K562 (cell line): Measurements from ENCODE around the gene HAUS5. TPM values are rescaled to one million over a fixed set of nuclear protein-coding genes. Genes with fewer than 3 reads are reported as not detected.

Experiments
- ARID3A ChIP-seq: IDR thresholded peaks from 2 replicates; pipeline ENCODE4 v1.6.1; 2012; ENCODE audit warnings: low read depth, low read length, improper control_type of control experiment, borderline replicate concordance
- ATF4 ChIP-seq: fragments of 450-650 bp; formaldehyde crosslinking; IDR thresholded peaks from 2 replicates; pipeline ENCODE4 v1.4.0; 2022; ENCODE audit warnings: mild to moderate bottlenecking, moderate library complexity
- BRF1 ChIP-seq: IDR thresholded peaks from 3 replicates; pipeline ENCODE4 v1.6.1; 2011; ENCODE audit warnings: borderline replicate concordance, mild to moderate bottlenecking; ENCODE audit not compliant: insufficient read length; ENCODE audit errors: extremely low read depth
- CHD1 ChIP-seq: fragments of 200-600 bp; sonication (generic); IDR thresholded peaks from one replicate; pipeline ENCODE4 v1.6.1; 2012; ENCODE audit warnings: mild to moderate bottlenecking, moderate library complexity, low read length, inconsistent platforms
- FOXM1 ChIP-seq, 2 experiments: fragments of 450-650 bp in 1 of 2; sonication (generic) in 1 of 2; formaldehyde crosslinking in 1 of 2; IDR thresholded peaks; 2 replicates each; pipeline versions ENCODE4 v1.6.1 to v1.9.0; 2017 to 2022; ENCODE audit warnings: low read depth in 2 of 2, mild to moderate bottlenecking in 2 of 2, missing genetic modification reagents in 1 of 2, moderate library complexity in 1 of 2
- GTF2A2 ChIP-seq: IDR thresholded peaks from 2 replicates; pipeline ENCODE4 v1.6.1; 2016; ENCODE audit warnings: mild to moderate bottlenecking, missing genetic modification characterization, missing compliant biosample characterization
- HDAC3 ChIP-seq: fragments of 450-650 bp; IDR thresholded peaks from 2 replicates; pipeline ENCODE4 v1.6.1; 2018; ENCODE audit warnings: borderline replicate concordance, mild to moderate bottlenecking, moderate library complexity; ENCODE audit not compliant: partially characterized antibody
- HMG20A ChIP-seq: fragments of 450-650 bp; formaldehyde crosslinking; conservative IDR thresholded peaks from 2 replicates; pipeline ENCODE4 v1.4.0; 2020; ENCODE audit warnings: mild to moderate bottlenecking, mixed read lengths
- IRF2 ChIP-seq: sonication (generic); formaldehyde crosslinking; IDR thresholded peaks from 2 replicates; pipeline ENCODE4 v1.8.1; 2022; ENCODE audit warnings: mild to moderate bottlenecking, missing genetic modification reagents
- JUN ChIP-seq, 2 experiments: sonication (generic) in 1 of 2; formaldehyde crosslinking in 1 of 2; IDR thresholded peaks; 2 replicates each; pipeline versions ENCODE4 v1.6.1 to v1.8.0; 2012 to 2022; ENCODE audit warnings: borderline replicate concordance in 2 of 2, mild to moderate bottlenecking in 2 of 2, improper control_type of control experiment in 1 of 2, low read depth in 1 of 2, low read length in 1 of 2, missing genetic modification reagents in 1 of 2
- KLF1 ChIP-seq: fragments of 450-650 bp; IDR thresholded peaks from 2 replicates; pipeline ENCODE4 v1.6.1; 2016; ENCODE audit warnings: missing genetic modification characterization, missing compliant biosample characterization
- MEF2D ChIP-seq: conservative IDR thresholded peaks from 2 replicates; pipeline ENCODE4 v1.6.1; 2016; ENCODE audit warnings: low read depth, missing genetic modification characterization, missing compliant biosample characterization
- RBBP5 ChIP-seq: fragments of 200-600 bp; sonication (generic); IDR thresholded peaks from 2 replicates; pipeline ENCODE4 v1.6.1; 2012; ENCODE audit warnings: borderline replicate concordance, mild to moderate bottlenecking, low read length, control low read depth, inconsistent platforms; ENCODE audit not compliant: insufficient read depth, poor library complexity, severe bottlenecking
- RERE ChIP-seq: sonication (generic); formaldehyde crosslinking; IDR thresholded peaks from 2 replicates; pipeline ENCODE4 v1.8.0; 2023; ENCODE audit warnings: missing genetic modification reagents, mild to moderate bottlenecking, borderline replicate concordance
- SREBF1 ChIP-seq: fragments of 150-350 bp; IDR thresholded peaks from 2 replicates; pipeline ENCODE4 v1.6.1; 2014; ENCODE audit warnings: antibody characterized with exemption, low read depth, low read length, borderline replicate concordance
- ZNF212 ChIP-seq: fragments of 450-650 bp; formaldehyde crosslinking; IDR thresholded peaks from 2 replicates; pipeline ENCODE4 v1.4.0; 2020; ENCODE audit warnings: mild to moderate bottlenecking
- ZNF644 ChIP-seq: fragments of 200-800 bp; sonication (Bioruptor generic); IDR thresholded peaks from 2 replicates; pipeline ENCODE4 v1.6.1; 2016; ENCODE audit warnings: low read depth, missing genetic modification characterization, missing compliant biosample characterization
- polyA plus RNA-seq, 8 experiments: library from polyadenylated mRNA; depleted of rRNA in 4 of 8; stranded (reverse) in 5 of 8; unstranded in 3 of 8; fragments of >200 nt; fragmentation: Nextera tagmentation in 2 of 8; fragmentation: Illumina TruSeq in 1 of 8; extraction: Ambion mirVana in 2 of 8; extraction: Trizol in 1 of 8; gene quantifications; 2 replicates each; pipeline versions ENCODE4 v1.2.1 to v1.2.3, GENCODE V29; 2011 to 2014; ENCODE audit warnings: inconsistent platforms in 1 of 8, missing spikeins in 1 of 8
- total RNA-seq, 7 experiments: library from RNA; depleted of rRNA in 6 of 7; stranded (reverse); fragments of >200 nt in 6 of 7; fragmentation: Illumina TruSeq in 2 of 7; extraction: Trizol in 2 of 7; gene quantifications; 2 replicates each; pipeline versions ENCODE4 v1.2.1 to v1.2.3, GENCODE V29; 2011 to 2021; ENCODE audit warnings: low replicate concordance in 1 of 7

The HAUS5 gene
- total and polyA plus RNA-seq, 9 of the 15 experiments (the other 6 are each of a cell fraction or from before 2014, with no cell fraction given) = 3.5 to 41.3 (median 14.2) TPM

GRCh38 chr19:35643255-35644205, 31.0 kb downstream of the HAUS5 start (continued):
- no peak for TF ChIP-seq ZNF644 (tag)
- no peak for TF ChIP-seq ATF4
- TF ChIP-seq ZNF212 (CRISPR knock-in tag) = no peak
- TF ChIP-seq RERE = peak; percentile 95; the same call in 1 of the 2 replicates
- TF ChIP-seq GTF2A2 (tag) = no peak
- TF ChIP-seq SREBF1 = peak; percentile 89
- TF ChIP-seq CHD1 = no peak
- TF ChIP-seq BRF1 = no peak
- no peak; the same call in 1 of the 2 replicates for TF ChIP-seq ARID3A
- no peak for TF ChIP-seq HDAC3
- TF ChIP-seq JUN (IDR thresholded peaks at IDR 0.05; ENCODE audit: borderline replicate concordance, low read depth, low read length) = peak; percentile 59; the same call in 1 of the 2 replicates
- peak; percentile 52; the same call in 1 of the 2 replicates for TF ChIP-seq JUN (CRISPR knock-in tag; IDR thresholded peaks at IDR 0.05; ENCODE audit: borderline replicate concordance)
- TF ChIP-seq FOXM1 (IDR thresholded peaks at IDR 0.05; ENCODE audit: low read depth) = no peak
- no peak for TF ChIP-seq FOXM1 (CRISPR knock-in tag; IDR thresholded peaks at IDR 0.05; ENCODE audit: low read depth)
- TF ChIP-seq IRF2 (CRISPR knock-in tag) = no peak
- TF ChIP-seq KLF1 (tag) = no peak; the same call in 1 of the 2 replicates
- no peak for TF ChIP-seq MEF2D (tag)
- no peak for TF ChIP-seq HMG20A (CRISPR knock-in tag)
- TF ChIP-seq RBBP5 = peak; percentile 28
